GM19467 (cell line): ENCODE measurements around the gene ADCK1.
"Not testable (repeated sequence)": the region's sequence is repeated elsewhere in the genome, so short reads cannot be mapped to it uniquely, and the experiment has no call there.

Experiments used
- ATAC-seq: cut with Tn5 transposase; IDR thresholded peaks from one replicate; pipeline ENCODE4 v1.9.1; 2021; ENCODE audit warnings: mild to moderate bottlenecking, moderate library complexity; ENCODE audit not compliant: unreplicated experiment

Gene ADCK1

GRCh38 chr14:77805706-77806105, 5.8 kb downstream of the ADCK1 start:
- ATAC-seq: no peak

GRCh38 chr14:77808250-77808649, 8.3 kb downstream of the ADCK1 start:
- no peak for ATAC-seq

GRCh38 chr14:77809011-77809410, 9.1 kb downstream of the ADCK1 start:
- no peak for ATAC-seq

- ATAC-seq: no peak
Measured at GRCh38 chr14:77812028-77812427, 12.1 kb downstream of the ADCK1 start.

GRCh38 chr14:77812682-77813081, 12.8 kb downstream of the ADCK1 start:
- not testable (repeated sequence) for ATAC-seq

- ATAC-seq: no peak
Measured at GRCh38 chr14:77822307-77822706, 22.4 kb downstream of the ADCK1 start.

- no peak for ATAC-seq
Measured at GRCh38 chr14:77822741-77823140, 22.8 kb downstream of the ADCK1 start.

- ATAC-seq: no peak
Measured at GRCh38 chr14:77823378-77823777, 23.5 kb downstream of the ADCK1 start.

- ATAC-seq: no peak
Measured at GRCh38 chr14:77825895-77826519, 26.1 kb downstream of the ADCK1 start.

GRCh38 chr14:77830692-77831091, 30.8 kb downstream of the ADCK1 start:
- ATAC-seq: no peak

- ATAC-seq: no peak
Measured at GRCh38 chr14:77832297-77832696, 32.4 kb downstream of the ADCK1 start.

GRCh38 chr14:77837926-77838325, 38.0 kb downstream of the ADCK1 start:
- ATAC-seq: no peak

GRCh38 chr14:77838831-77839511, 39.1 kb downstream of the ADCK1 start:
- no peak for ATAC-seq

- no peak for ATAC-seq
Measured at GRCh38 chr14:77843195-77843594, 43.3 kb downstream of the ADCK1 start.

GRCh38 chr14:77843651-77844050, 43.7 kb downstream of the ADCK1 start:
- ATAC-seq: no peak

GRCh38 chr14:77844802-77845201, 44.9 kb downstream of the ADCK1 start:
- ATAC-seq: no peak

GRCh38 chr14:77848031-77848430, 48.1 kb downstream of the ADCK1 start:
- ATAC-seq: no peak

GRCh38 chr14:77849711-77850110, 49.8 kb downstream of the ADCK1 start:
- ATAC-seq: no peak

- ATAC-seq: no peak
Measured at GRCh38 chr14:77853919-77854318, 54.0 kb downstream of the ADCK1 start.

- ATAC-seq: no peak
Measured at GRCh38 chr14:77856941-77857340, 57.0 kb downstream of the ADCK1 start.

- no peak for ATAC-seq
Measured at GRCh38 chr14:77859934-77860570, 60.1 kb downstream of the ADCK1 start.

- no peak for ATAC-seq
Measured at GRCh38 chr14:77861201-77861600, 61.3 kb downstream of the ADCK1 start.
